GM12873 (cell line): Measurements from ENCODE around the gene IL6R.

ENCODE experiments used
- TF ChIP-seq, protein P1 (sequence below): IDR thresholded peaks from 2 replicates; pipeline ENCODE4 v1.5.1; 2012; ENCODE audit warnings: low read depth, mild to moderate bottlenecking, moderate library complexity, low read length, control low read depth; ENCODE audit not compliant: insufficient read depth; ENCODE audit errors: missing control alignments

Gene IL6R

DNA sequence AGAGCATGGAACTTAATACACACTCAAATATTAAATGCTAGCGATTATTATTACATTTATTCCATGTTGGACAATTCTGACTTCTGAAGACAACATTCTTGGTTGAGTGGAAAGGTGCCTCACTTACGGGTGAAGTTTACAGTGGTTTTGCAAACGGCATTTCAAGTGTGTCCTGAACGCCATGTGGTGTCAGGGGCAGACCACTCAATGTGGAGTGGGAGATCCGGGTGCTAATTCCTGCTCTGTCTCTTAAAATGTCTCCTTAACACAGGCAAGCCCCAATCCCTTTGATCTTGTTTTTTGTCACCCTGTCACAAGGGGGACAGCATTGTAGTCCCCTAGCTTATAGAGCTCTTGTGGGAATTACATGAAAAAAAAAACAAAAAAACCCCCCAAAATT lies 91.2 kb downstream of the IL6R start:
- TF ChIP-seq, protein P1, sequence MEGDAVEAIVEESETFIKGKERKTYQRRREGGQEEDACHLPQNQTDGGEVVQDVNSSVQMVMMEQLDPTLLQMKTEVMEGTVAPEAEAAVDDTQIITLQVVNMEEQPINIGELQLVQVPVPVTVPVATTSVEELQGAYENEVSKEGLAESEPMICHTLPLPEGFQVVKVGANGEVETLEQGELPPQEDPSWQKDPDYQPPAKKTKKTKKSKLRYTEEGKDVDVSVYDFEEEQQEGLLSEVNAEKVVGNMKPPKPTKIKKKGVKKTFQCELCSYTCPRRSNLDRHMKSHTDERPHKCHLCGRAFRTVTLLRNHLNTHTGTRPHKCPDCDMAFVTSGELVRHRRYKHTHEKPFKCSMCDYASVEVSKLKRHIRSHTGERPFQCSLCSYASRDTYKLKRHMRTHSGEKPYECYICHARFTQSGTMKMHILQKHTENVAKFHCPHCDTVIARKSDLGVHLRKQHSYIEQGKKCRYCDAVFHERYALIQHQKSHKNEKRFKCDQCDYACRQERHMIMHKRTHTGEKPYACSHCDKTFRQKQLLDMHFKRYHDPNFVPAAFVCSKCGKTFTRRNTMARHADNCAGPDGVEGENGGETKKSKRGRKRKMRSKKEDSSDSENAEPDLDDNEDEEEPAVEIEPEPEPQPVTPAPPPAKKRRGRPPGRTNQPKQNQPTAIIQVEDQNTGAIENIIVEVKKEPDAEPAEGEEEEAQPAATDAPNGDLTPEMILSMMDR, result no peak

DNA sequence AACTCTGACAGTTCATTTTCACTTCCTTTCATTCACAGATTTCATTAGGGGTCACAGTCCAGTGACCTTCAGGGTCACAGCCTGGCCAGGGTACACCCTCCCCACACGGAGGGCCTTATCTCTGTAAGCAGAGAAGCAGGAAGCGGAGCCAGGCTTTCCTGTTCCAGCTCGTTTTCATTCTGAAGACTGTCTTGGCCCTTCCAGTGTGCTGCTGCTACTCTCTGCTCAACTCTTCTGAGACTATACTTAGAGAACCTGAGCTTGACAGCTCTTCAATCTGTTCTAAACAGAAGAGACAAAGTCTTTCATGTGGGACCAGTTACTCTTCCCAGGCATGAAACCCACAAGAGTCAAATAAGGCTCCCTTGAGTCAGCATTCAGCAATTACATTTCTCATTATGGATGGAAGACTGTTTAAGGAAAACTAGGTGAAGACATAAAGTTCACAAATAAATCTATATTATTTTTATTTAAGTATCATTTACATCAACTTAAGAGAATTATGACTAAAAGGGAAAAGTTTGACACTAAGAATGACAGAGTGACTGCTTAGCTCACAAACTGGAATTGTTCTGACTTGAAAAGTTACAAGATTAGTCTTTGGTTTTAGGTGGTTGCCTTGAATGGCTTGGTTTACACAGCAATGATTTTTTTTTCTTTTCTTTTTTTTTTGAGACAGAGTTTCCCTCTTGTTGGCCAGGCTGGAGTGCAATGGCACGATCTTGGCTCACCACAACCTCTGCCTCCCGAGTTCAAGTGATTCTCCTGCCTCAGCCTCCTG lies 92.1 kb downstream of the IL6R start:
- TF ChIP-seq, protein P1, result no peak

- TF ChIP-seq, protein P1, result no peak
These were observed 94.3 kb downstream of the IL6R start for GRCh38 chr1:154499446-154499845.

- TF ChIP-seq, protein P1, result no peak
These were observed 95.4 kb downstream of the IL6R start for GRCh38 chr1:154500533-154500932.

GRCh38 chr1:154501423-154502065 lies 96.4 kb downstream of the IL6R start:
- TF ChIP-seq, protein P1, result no peak

- TF ChIP-seq, protein P1, result no peak
These were observed 97.1 kb downstream of the IL6R start, which contains the start of the genes SHE and TDRD10 for GRCh38 chr1:154502066-154502743. TSS of gene SHE (minus strand) at chr1:154502412. CDS start at chr1:154502026, 386 bp downstream. TSS of gene TDRD10 (plus strand) at chr1:154502219. CDS start at chr1:154506904, 4,685 bp downstream.

- TF ChIP-seq, protein P1, result no peak
These were observed 97.6 kb downstream of the IL6R start for GRCh38 chr1:154502744-154503115.
